Neutrophil (primary cell): Measurements from ENCODE around the gene RNF208.

Experiments used
- H3K27ac ChIP-seq: fragments of 200-600 bp; sonication (generic); 2 replicates; pipeline ENCODE4 v1.5.1; 2016; ENCODE audit warnings: mild to moderate bottlenecking, moderate library complexity
- H3K27me3 ChIP-seq: fragments of 200-600 bp; sonication (generic); 2 replicates; pipeline ENCODE4 v1.6.0; 2016; ENCODE audit warnings: mild to moderate bottlenecking
- H3K36me3 ChIP-seq: fragments of 200-600 bp; sonication (generic); 2 replicates; pipeline ENCODE4 v1.5.1; 2017
- H3K4me1 ChIP-seq, 2 experiments: fragments of 200-600 bp in 1 of 2; sonication (generic) in 1 of 2; 1 replicate in 1 of 2; 2 replicates in 1 of 2; pipeline versions ENCODE4 v1.5.1 to v1.6.1; 2013 to 2016; ENCODE audit warnings: low read depth in 1 of 2, low read length in 1 of 2, mild to moderate bottlenecking in 1 of 2, moderate library complexity in 1 of 2; ENCODE audit not compliant: control insufficient read depth in 1 of 2, insufficient read depth in 1 of 2
- H3K4me3 ChIP-seq, 2 experiments: fragments of 200-600 bp in 1 of 2; sonication (generic) in 1 of 2; 1 replicate in 1 of 2; 2 replicates in 1 of 2; pipeline ENCODE4 v1.5.1; 2013 to 2016; ENCODE audit warnings: low read depth in 1 of 2, low read length in 1 of 2, mild to moderate bottlenecking in 1 of 2, moderate library complexity in 1 of 2
- H3K9me3 ChIP-seq: fragments of 200-600 bp; sonication (generic); 2 replicates; pipeline ENCODE4 v1.5.1; 2016
- CTCF ChIP-seq: fragments of 200-600 bp; sonication (generic); IDR thresholded peaks from 2 replicates; pipeline ENCODE4 v1.5.1; 2016; ENCODE audit warnings: antibody characterized with exemption

The RNF208 gene

GRCh38 chr9:137267933-137268355, 45.9 kb upstream of the RNF208 start:
- Histone ChIP-seq H3K36me3 (peaks cover 89% of the 10 kb centered on the region), H3K4me1 (no peaks in the 10 kb centered on the region)
- TF ChIP-seq CTCF: no peak

GRCh38 chr9:137266585-137267453, 44.8 kb upstream of the RNF208 start:
- Histone ChIP-seq H3K4me3 (no peak overlapping the region), H3K27ac (no peak overlapping the region), H3K27me3 (no peaks in the 10 kb centered on the region), H3K36me3 (peaks cover 80% of the 10 kb centered on the region), H3K4me1 (no peaks in the 10 kb centered on the region), H3K9me3 (no peaks in the 10 kb centered on the region)
- no peak for TF ChIP-seq CTCF

More at GRCh38 chr9:137267933-137268355, 45.9 kb upstream of the RNF208 start:
- no peaks in the 10 kb centered on the region for H3K9me3 ChIP-seq
- no peak overlapping the region for H3K27ac ChIP-seq
- H3K4me3 ChIP-seq: no peak overlapping the region
- no peaks in the 10 kb centered on the region for H3K27me3 ChIP-seq

- Histone ChIP-seq H3K4me1 (no peaks in the 10 kb centered on the region), H3K27me3 (no peaks in the 10 kb centered on the region), H3K9me3 (no peaks in the 10 kb centered on the region), H3K27ac (no peak overlapping the region), H3K36me3 (peaks cover 76% of the 10 kb centered on the region), H3K4me3 (no peak overlapping the region)
- TF ChIP-seq CTCF: no peak
Observed at GRCh38 chr9:137266162-137266527, 44.1 kb upstream of the RNF208 start.

GRCh38 chr9:137265496-137266161, 43.6 kb upstream of the RNF208 start:
- no peak overlapping the region for H3K4me3 ChIP-seq
- H3K9me3 ChIP-seq: no peaks in the 10 kb centered on the region
- no peaks in the 10 kb centered on the region for H3K27me3 ChIP-seq
- peaks cover 71% of the 10 kb centered on the region for H3K36me3 ChIP-seq
- no peak overlapping the region for H3K27ac ChIP-seq
- TF ChIP-seq CTCF: no peak
- H3K4me1 ChIP-seq: no peaks in the 10 kb centered on the region

GRCh38 chr9:137264067-137264466, 42.0 kb upstream of the RNF208 start:
- H3K27ac ChIP-seq: no peak overlapping the region
- no peak for TF ChIP-seq CTCF
- H3K9me3 ChIP-seq: no peaks in the 10 kb centered on the region
- no peak overlapping the region for H3K4me3 ChIP-seq
- H3K4me1 ChIP-seq: no peaks in the 10 kb centered on the region
- no peaks in the 10 kb centered on the region for H3K27me3 ChIP-seq
- peaks cover 60% of the 10 kb centered on the region for H3K36me3 ChIP-seq
